Body of pancreas (tissue), 4 donors: ENCODE measurements around the gene IL21R.

Experiments
- POLR2A ChIP-seq, 3 donors: fragments of 450-650 bp; IDR thresholded peaks; one replicate each; pipeline ENCODE4 v1.6.1; 2016; ENCODE audit warnings: antibody characterized with exemption in 3 of 3, mild to moderate bottlenecking in 2 of 3
- TF ChIP-seq, protein P1 (sequence below), 7 experiments: fragments of 450-650 bp in 4 of 7; fragments of 200-600 bp in 3 of 7; sonication (generic) in 3 of 7; IDR thresholded peaks; one replicate each; pipeline ENCODE4 v1.5.1; 2016 to 2019; ENCODE audit warnings: antibody characterized with exemption in 7 of 7

DNA sequence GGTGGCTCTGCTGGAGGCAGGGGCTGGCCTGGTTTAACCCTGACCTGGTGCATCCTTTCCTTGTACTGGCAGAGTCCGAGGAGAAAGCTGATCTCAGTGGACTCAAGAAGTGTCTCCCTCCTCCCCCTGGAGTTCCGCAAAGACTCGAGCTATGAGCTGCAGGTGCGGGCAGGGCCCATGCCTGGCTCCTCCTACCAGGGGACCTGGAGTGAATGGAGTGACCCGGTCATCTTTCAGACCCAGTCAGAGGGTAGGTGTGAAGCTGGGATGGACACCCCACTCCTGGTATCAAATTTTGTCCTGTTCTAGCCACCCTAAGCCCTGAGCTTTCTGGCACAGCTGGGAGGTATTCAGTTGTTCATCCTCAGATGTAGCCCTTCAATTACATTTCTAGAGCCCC lies 42.5 kb downstream of the IL21R start:
- TF ChIP-seq, protein P1, sequence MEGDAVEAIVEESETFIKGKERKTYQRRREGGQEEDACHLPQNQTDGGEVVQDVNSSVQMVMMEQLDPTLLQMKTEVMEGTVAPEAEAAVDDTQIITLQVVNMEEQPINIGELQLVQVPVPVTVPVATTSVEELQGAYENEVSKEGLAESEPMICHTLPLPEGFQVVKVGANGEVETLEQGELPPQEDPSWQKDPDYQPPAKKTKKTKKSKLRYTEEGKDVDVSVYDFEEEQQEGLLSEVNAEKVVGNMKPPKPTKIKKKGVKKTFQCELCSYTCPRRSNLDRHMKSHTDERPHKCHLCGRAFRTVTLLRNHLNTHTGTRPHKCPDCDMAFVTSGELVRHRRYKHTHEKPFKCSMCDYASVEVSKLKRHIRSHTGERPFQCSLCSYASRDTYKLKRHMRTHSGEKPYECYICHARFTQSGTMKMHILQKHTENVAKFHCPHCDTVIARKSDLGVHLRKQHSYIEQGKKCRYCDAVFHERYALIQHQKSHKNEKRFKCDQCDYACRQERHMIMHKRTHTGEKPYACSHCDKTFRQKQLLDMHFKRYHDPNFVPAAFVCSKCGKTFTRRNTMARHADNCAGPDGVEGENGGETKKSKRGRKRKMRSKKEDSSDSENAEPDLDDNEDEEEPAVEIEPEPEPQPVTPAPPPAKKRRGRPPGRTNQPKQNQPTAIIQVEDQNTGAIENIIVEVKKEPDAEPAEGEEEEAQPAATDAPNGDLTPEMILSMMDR (IDR thresholded peaks at IDR 0.05) = no peak
- no peak for TF ChIP-seq POLR2A (IDR thresholded peaks at IDR 0.05)
